ENCODE data around the gene METRNL.

The METRNL gene

GRCh38 chr17:83106913-83107655 is 27.7 kb downstream of the METRNL start:
- Histone ChIP-seq H3K4me1 (ENCODE audit: insufficient read depth, low read length) (no peaks in the 10 kb centered on the region), H3K9ac (ENCODE audit: low read depth, low read length) (no peak overlapping the region), H3K36me3 (ENCODE audit: insufficient read depth, low read depth, low read length) (no peaks in the 10 kb centered on the region), H3K27ac (ENCODE audit: low read length) (no peak overlapping the region), H3K9me3 (ENCODE audit: insufficient read depth, low read depth, low read length) (no peaks in the 10 kb centered on the region), H3K4me3 (ENCODE audit: low read length) (no peak overlapping the region), H3K27me3 (ENCODE audit: insufficient read depth, low read length) (no peaks in the 10 kb centered on the region)

GRCh38 chr17:83107656-83108048 is 28.2 kb downstream of the METRNL start:
- H3K4me1 ChIP-seq (ENCODE audit: insufficient read depth, low read length) = no peaks in the 10 kb centered on the region
- no peaks in the 10 kb centered on the region for H3K27me3 ChIP-seq (ENCODE audit: insufficient read depth, low read length)
- no peak overlapping the region for H3K27ac ChIP-seq (ENCODE audit: low read length)

GRCh38 chr17:83108709-83109108 is 29.3 kb downstream of the METRNL start:
- H3K4me3 ChIP-seq (ENCODE audit: low read length) = no peak overlapping the region
- H3K4me1 ChIP-seq (ENCODE audit: insufficient read depth, low read length) = no peaks in the 10 kb centered on the region
- no peak overlapping the region for H3K9ac ChIP-seq (ENCODE audit: low read depth, low read length)
- H3K27ac ChIP-seq (ENCODE audit: low read length) = no peak overlapping the region
- no peaks in the 10 kb centered on the region for H3K27me3 ChIP-seq (ENCODE audit: insufficient read depth, low read length)
- no peaks in the 10 kb centered on the region for H3K9me3 ChIP-seq (ENCODE audit: insufficient read depth, low read depth, low read length)
- H3K36me3 ChIP-seq (ENCODE audit: insufficient read depth, low read depth, low read length) = no peaks in the 10 kb centered on the region

More at GRCh38 chr17:83107656-83108048, 28.2 kb downstream of the METRNL start:
- no peaks in the 10 kb centered on the region for H3K9me3 ChIP-seq (ENCODE audit: insufficient read depth, low read depth, low read length)
- no peaks in the 10 kb centered on the region for H3K36me3 ChIP-seq (ENCODE audit: insufficient read depth, low read depth, low read length)
- no peak overlapping the region for H3K4me3 ChIP-seq (ENCODE audit: low read length)
- no peak overlapping the region for H3K9ac ChIP-seq (ENCODE audit: low read depth, low read length)

DNA sequence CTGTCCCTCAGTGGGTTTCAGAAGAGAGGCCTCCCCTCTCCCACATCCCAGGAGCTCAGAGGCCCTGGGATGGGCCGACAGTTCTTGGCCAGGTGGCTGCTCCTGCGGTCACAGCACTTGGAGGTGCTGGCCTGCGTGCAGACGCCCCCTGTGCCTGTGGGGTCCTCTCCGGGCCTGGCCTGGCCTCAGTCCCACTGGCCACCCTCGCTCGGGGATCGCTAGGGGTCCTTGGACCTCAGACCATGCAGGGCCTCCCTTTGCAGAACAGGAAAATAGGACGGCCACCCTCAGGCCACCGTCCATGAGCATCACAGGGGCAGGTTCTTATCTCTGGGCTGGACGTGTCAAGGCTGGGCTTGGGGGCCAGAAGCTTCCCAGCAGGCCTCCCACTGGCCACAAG is 30.0 kb downstream of the METRNL start:
- Histone ChIP-seq H3K36me3 (ENCODE audit: insufficient read depth, low read depth, low read length) (no peaks in the 10 kb centered on the region), H3K4me3 (ENCODE audit: low read length) (no peak overlapping the region), H3K9ac (ENCODE audit: low read depth, low read length) (no peak overlapping the region), H3K4me1 (ENCODE audit: insufficient read depth, low read length) (no peaks in the 10 kb centered on the region), H3K9me3 (ENCODE audit: insufficient read depth, low read depth, low read length) (no peaks in the 10 kb centered on the region), H3K27me3 (ENCODE audit: insufficient read depth, low read length) (no peaks in the 10 kb centered on the region), H3K27ac (ENCODE audit: low read length) (no peak overlapping the region)

DNA sequence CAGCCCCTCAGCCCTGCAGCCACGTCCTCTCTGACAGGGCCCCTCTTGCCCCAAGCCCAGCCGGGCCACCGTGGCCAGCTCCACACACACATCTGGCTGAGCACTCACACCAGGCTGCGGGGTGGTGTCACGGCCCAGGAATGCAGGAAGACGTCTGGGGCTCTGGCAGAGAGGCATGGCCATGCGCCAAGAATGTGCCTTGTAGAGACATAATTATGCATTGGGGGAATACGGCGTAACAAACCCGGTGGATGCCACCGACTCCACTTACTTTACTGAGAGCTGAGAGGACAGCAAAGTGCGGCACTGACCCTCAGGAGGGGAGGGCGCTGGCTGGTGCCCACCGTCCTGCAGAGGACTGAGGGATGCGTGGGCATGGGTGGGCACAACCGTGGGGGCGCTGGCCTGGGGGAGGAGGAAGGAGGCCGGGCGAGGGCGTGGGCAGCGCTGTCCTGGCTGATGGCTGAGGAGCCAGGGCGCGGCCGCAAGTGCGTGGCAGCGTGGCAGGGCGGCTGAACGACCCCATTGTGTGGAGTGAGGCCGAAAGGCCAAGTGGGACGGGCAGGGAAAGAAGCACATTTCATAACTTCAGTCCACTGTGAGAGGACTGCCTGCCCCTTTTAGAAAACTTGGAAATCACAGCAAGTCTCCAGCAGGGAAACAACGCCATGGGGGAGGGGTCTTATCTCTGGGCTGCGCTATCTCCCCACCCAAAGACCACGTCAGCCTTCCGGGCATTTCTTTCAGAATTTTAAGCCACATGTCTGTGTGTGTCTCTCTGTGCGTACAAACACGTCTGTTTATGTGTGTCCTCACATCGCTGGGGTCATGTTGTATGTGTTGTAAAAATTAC is 30.6 kb downstream of the METRNL start:
- H3K27me3 ChIP-seq (ENCODE audit: insufficient read depth, low read length) = no peaks in the 10 kb centered on the region
- no peak overlapping the region for H3K4me3 ChIP-seq (ENCODE audit: low read length)

DNA sequence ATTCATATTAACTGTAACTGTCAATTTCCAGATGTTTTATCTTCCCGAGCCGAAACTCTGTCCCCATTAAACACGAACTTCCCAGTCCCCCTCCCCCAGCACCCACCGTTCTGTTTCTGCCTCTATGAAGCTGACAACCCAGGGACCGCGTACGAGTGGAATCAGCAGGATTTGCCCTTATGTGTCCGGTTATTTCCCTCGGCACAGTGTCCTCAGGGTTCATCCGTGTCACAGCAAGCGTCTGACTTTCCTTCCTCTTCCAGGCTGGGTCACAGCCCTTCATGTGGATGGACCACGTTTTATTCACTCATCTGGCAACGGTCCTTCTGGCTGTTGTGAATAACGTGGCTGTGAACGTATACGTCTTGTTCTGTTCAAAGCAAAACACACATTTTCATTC is 31.3 kb downstream of the METRNL start:
- H3K27ac ChIP-seq (ENCODE audit: low read length) = no peak overlapping the region
- H3K9ac ChIP-seq (ENCODE audit: low read depth, low read length) = no peak overlapping the region
- H3K27me3 ChIP-seq (ENCODE audit: insufficient read depth, low read length) = no peaks in the 10 kb centered on the region
- no peaks in the 10 kb centered on the region for H3K36me3 ChIP-seq (ENCODE audit: insufficient read depth, low read depth, low read length)
- H3K4me3 ChIP-seq (ENCODE audit: low read length) = no peak overlapping the region
- H3K9me3 ChIP-seq (ENCODE audit: insufficient read depth, low read depth, low read length) = no peaks in the 10 kb centered on the region
- no peaks in the 10 kb centered on the region for H3K4me1 ChIP-seq (ENCODE audit: insufficient read depth, low read length)

More for the DNA sequence above, 30.6 kb downstream of the METRNL start:
- Histone ChIP-seq H3K4me1 (ENCODE audit: insufficient read depth, low read length) (no peaks in the 10 kb centered on the region), H3K9ac (ENCODE audit: low read depth, low read length) (no peak overlapping the region), H3K9me3 (ENCODE audit: insufficient read depth, low read depth, low read length) (no peaks in the 10 kb centered on the region), H3K36me3 (ENCODE audit: insufficient read depth, low read depth, low read length) (no peaks in the 10 kb centered on the region), H3K27ac (ENCODE audit: low read length) (no peak overlapping the region)

DNA sequence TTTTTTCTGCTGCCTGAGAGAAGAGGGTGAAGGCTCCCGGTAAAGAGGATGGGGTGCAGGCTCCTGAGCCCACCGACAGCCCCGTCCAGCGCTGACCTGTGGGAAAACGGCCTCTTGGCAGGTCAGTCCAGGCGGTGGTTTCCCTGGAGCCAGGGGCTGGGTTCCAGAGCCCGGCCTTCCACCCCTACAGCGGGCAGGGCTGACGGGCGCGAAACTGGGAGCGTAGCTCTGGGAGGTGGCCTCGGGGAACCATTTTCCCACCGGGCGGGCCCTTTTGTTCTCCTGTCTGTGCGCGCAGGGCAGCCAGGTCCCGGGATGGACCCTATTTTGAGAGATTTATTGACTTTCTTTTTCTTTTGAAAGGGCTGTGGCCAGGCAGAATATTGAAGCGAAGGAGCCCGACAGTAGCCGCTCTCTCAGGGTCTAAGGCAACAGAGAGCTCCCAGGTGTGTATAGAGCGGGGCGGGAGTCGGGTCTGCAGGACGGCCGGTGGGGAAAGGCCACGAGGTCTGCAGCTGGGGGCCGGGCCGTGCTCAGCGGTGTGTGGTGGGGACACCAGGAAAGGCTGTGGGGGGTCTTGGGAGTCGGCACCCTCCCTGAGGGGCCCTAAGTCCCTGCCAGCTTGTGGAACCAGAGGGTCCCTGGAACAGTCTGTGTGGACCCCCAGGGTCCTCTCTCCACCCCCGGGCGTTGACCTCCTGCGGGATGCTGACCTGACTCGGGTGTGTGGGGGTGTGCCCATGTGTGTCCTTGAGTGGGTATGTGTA is 32.3 kb downstream of the METRNL start:
- no peaks in the 10 kb centered on the region for H3K27me3 ChIP-seq (ENCODE audit: insufficient read depth, low read length)
- no peak overlapping the region for H3K27ac ChIP-seq (ENCODE audit: low read length)
- H3K36me3 ChIP-seq (ENCODE audit: insufficient read depth, low read depth, low read length) = no peaks in the 10 kb centered on the region
- H3K4me1 ChIP-seq (ENCODE audit: insufficient read depth, low read length) = no peaks in the 10 kb centered on the region
- H3K9me3 ChIP-seq (ENCODE audit: insufficient read depth, low read depth, low read length) = no peaks in the 10 kb centered on the region
- H3K9ac ChIP-seq (ENCODE audit: low read depth, low read length) = no peak overlapping the region
- no peak overlapping the region for H3K4me3 ChIP-seq (ENCODE audit: low read length)

GRCh38 chr17:83113381-83113780 is 34.0 kb downstream of the METRNL start:
- H3K9ac ChIP-seq (ENCODE audit: low read depth, low read length) = no peak overlapping the region
- H3K9me3 ChIP-seq (ENCODE audit: insufficient read depth, low read depth, low read length) = no peaks in the 10 kb centered on the region
- H3K4me1 ChIP-seq (ENCODE audit: insufficient read depth, low read length) = no peaks in the 10 kb centered on the region
- no peaks in the 10 kb centered on the region for H3K36me3 ChIP-seq (ENCODE audit: insufficient read depth, low read depth, low read length)
- no peak overlapping the region for H3K4me3 ChIP-seq (ENCODE audit: low read length)
- H3K27ac ChIP-seq (ENCODE audit: low read length) = no peak overlapping the region
- H3K27me3 ChIP-seq (ENCODE audit: insufficient read depth, low read length) = peaks cover 1% of the 10 kb centered on the region

- Histone ChIP-seq H3K4me3 (ENCODE audit: low read length) (no peak overlapping the region), H3K9me3 (ENCODE audit: insufficient read depth, low read depth, low read length) (no peaks in the 10 kb centered on the region), H3K27ac (ENCODE audit: low read length) (no peak overlapping the region), H3K4me1 (ENCODE audit: insufficient read depth, low read length) (no peaks in the 10 kb centered on the region), H3K9ac (ENCODE audit: low read depth, low read length) (no peak overlapping the region), H3K36me3 (ENCODE audit: insufficient read depth, low read depth, low read length) (no peaks in the 10 kb centered on the region), H3K27me3 (ENCODE audit: insufficient read depth, low read length) (peaks cover 5% of the 10 kb centered on the region)
Observed at GRCh38 chr17:83113792-83114191, 34.4 kb downstream of the METRNL start.

GRCh38 chr17:83114706-83115105 is 35.3 kb downstream of the METRNL start:
- Histone ChIP-seq H3K27me3 (ENCODE audit: insufficient read depth, low read length) (peaks cover 11% of the 10 kb centered on the region), H3K9me3 (ENCODE audit: insufficient read depth, low read depth, low read length) (no peaks in the 10 kb centered on the region), H3K36me3 (ENCODE audit: insufficient read depth, low read depth, low read length) (no peaks in the 10 kb centered on the region), H3K4me1 (ENCODE audit: insufficient read depth, low read length) (no peaks in the 10 kb centered on the region), H3K9ac (ENCODE audit: low read depth, low read length) (no peak overlapping the region), H3K27ac (ENCODE audit: low read length) (no peak overlapping the region), H3K4me3 (ENCODE audit: low read length) (no peak overlapping the region)

DNA sequence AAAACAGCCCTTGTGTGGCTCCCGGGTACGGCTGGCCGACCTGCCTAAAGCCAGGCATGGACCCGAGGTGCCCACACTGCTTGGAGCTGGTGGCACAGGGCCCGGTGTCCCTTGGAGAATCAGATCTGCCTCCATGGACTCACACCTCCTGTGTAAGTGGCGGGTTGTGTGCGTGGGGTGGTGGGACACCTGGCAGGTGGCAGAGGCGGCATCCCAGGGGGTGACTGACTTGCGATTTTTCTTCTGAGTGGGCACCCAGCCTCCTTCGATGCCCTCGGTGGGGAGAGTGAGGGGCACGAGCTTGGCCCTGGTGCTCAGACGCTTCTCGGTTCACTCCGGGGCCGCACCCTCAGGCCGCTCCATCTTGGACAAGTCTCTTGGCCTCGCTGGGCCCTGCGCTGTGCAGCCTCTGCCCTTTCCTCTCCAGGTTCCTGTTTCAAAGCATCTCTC is 35.8 kb downstream of the METRNL start:
- peaks cover 13% of the 10 kb centered on the region for H3K27me3 ChIP-seq (ENCODE audit: insufficient read depth, low read length)
- H3K9me3 ChIP-seq (ENCODE audit: insufficient read depth, low read depth, low read length) = no peaks in the 10 kb centered on the region
- H3K4me3 ChIP-seq (ENCODE audit: low read length) = no peak overlapping the region
- no peak overlapping the region for H3K9ac ChIP-seq (ENCODE audit: low read depth, low read length)
- no peak overlapping the region for H3K27ac ChIP-seq (ENCODE audit: low read length)
- H3K36me3 ChIP-seq (ENCODE audit: insufficient read depth, low read depth, low read length) = no peaks in the 10 kb centered on the region
- no peaks in the 10 kb centered on the region for H3K4me1 ChIP-seq (ENCODE audit: insufficient read depth, low read length)
